Heart left ventricle (tissue), 13 donors: Measurements from ENCODE around the gene PPP1R15A.

Experiments
- CTCF ChIP-seq, 12 donors: fragments of 200-600 bp; sonication (generic) in 4 of 12; IDR thresholded peaks; one replicate each; pipeline versions ENCODE4 v1.5.0 to v1.8.0; 2018 to 2022; ENCODE audit warnings: antibody characterized with exemption in 12 of 12, mild to moderate bottlenecking in 5 of 12
- POLR2A ChIP-seq, 2 donors: fragments of 450-650 bp; IDR thresholded peaks; one replicate each; pipeline ENCODE4 v1.6.1; 2017; ENCODE audit warnings: antibody characterized with exemption in 2 of 2, mild to moderate bottlenecking in 2 of 2, moderate library complexity in 2 of 2
- donor health status: ischemic (EF 13 %, LVEDD 7.1; RV severe dilation, severe dysfunction).
- donor health status: DM: no; HTN: yes; CAD: no.
- donor health status: DM: no; HTN: no; CAD: no.
- donor health status: ischemic (EF 25% LVEDD 6.9; RV normal size, moderate dysfunction).
- donor health status: ischemic (EF 25% LVEDD 5.7; RV mildly dilated, moderate dysfunction).
- donor health status: ischemic (EF 35%, LVEDD 5.7; RV mildly dilated, moderate dysfunction).
- donor health status: nonischemic (EF 11% LVEDD 7.7; RV severe dilation, severe dysfunction).
- donor health status: DM: yes; HTN: yes; CAD: no.
- donor health status: PGD.
- donor health status: ischemic (EF 29% LVEDD 5.4; RV normal size, mild dysfunction).
- donor health status: nonischemic (EF 23%, LVEDD 6.1; RV moderate dilation, normal function).

- TF ChIP-seq POLR2A (IDR thresholded peaks at IDR 0.05) (no peak), CTCF (IDR thresholded peaks at IDR 0.05) (no peak)
Measured at GRCh38 chr19:48890551-48890950, 18.3 kb downstream of the PPP1R15A start.
